HG03139 (cell line): Measurements from ENCODE around the gene PTPRT.
"Not testable (repeated sequence)": the region's sequence is repeated elsewhere in the genome, so short reads cannot be mapped to it uniquely, and the experiment has no call there.

Experiments
- ATAC-seq: cut with Tn5 transposase; IDR thresholded peaks from one replicate; pipeline ENCODE4 v1.9.1; 2021; ENCODE audit not compliant: unreplicated experiment

Gene PTPRT

GRCh38 chr20:42255821-42256220 lies 933.9 kb downstream of the PTPRT start:
- ATAC-seq, result no peak

GRCh38 chr20:42254673-42255072 lies 935.0 kb downstream of the PTPRT start:
- no peak for ATAC-seq

GRCh38 chr20:42252116-42252515 lies 937.6 kb downstream of the PTPRT start:
- ATAC-seq, result no peak

GRCh38 chr20:42218621-42219374 lies 970.9 kb downstream of the PTPRT start:
- ATAC-seq, result no peak

GRCh38 chr20:42214074-42214473 lies 975.6 kb downstream of the PTPRT start:
- ATAC-seq, result no peak

- no peak for ATAC-seq
Measured at GRCh38 chr20:42212391-42212790, 977.3 kb downstream of the PTPRT start.

- not testable (repeated sequence) for ATAC-seq
Measured at GRCh38 chr20:42206557-42206956, 983.1 kb downstream of the PTPRT start.

GRCh38 chr20:42204109-42204660 lies 985.5 kb downstream of the PTPRT start:
- no peak for ATAC-seq

- ATAC-seq, result no peak
Measured at GRCh38 chr20:42197599-42197998, 992.1 kb downstream of the PTPRT start.

GRCh38 chr20:42193119-42193518 lies 996.6 kb downstream of the PTPRT start:
- no peak for ATAC-seq

- no peak for ATAC-seq
Measured at GRCh38 chr20:42192321-42192720, 997.4 kb downstream of the PTPRT start.

GRCh38 chr20:42191140-42191860 lies 998.4 kb downstream of the PTPRT start:
- no peak for ATAC-seq

- ATAC-seq, result no peak
Measured at GRCh38 chr20:42190084-42190483, 999.6 kb downstream of the PTPRT start.

GRCh38 chr20:42186337-42186736 lies 1003.4 kb downstream of the PTPRT start:
- ATAC-seq, result no peak

- ATAC-seq, result no peak
Measured at GRCh38 chr20:42183147-42183546, 1006.6 kb downstream of the PTPRT start.

GRCh38 chr20:42181064-42181463 lies 1008.6 kb downstream of the PTPRT start:
- ATAC-seq, result no peak

GRCh38 chr20:42179768-42180167 lies 1009.9 kb downstream of the PTPRT start:
- ATAC-seq, result no peak

- ATAC-seq, result no peak
Measured at GRCh38 chr20:42173440-42173839, 1016.3 kb downstream of the PTPRT start.

- no peak for ATAC-seq
Measured at GRCh38 chr20:42164121-42164890, 1025.4 kb downstream of the PTPRT start.

GRCh38 chr20:42161228-42161829 lies 1028.4 kb downstream of the PTPRT start:
- ATAC-seq, result no peak

GRCh38 chr20:42159808-42160207 lies 1029.9 kb downstream of the PTPRT start:
- no peak for ATAC-seq
